ENCODE results near the gene PDCL3.

PDCL3 gene

DNA sequence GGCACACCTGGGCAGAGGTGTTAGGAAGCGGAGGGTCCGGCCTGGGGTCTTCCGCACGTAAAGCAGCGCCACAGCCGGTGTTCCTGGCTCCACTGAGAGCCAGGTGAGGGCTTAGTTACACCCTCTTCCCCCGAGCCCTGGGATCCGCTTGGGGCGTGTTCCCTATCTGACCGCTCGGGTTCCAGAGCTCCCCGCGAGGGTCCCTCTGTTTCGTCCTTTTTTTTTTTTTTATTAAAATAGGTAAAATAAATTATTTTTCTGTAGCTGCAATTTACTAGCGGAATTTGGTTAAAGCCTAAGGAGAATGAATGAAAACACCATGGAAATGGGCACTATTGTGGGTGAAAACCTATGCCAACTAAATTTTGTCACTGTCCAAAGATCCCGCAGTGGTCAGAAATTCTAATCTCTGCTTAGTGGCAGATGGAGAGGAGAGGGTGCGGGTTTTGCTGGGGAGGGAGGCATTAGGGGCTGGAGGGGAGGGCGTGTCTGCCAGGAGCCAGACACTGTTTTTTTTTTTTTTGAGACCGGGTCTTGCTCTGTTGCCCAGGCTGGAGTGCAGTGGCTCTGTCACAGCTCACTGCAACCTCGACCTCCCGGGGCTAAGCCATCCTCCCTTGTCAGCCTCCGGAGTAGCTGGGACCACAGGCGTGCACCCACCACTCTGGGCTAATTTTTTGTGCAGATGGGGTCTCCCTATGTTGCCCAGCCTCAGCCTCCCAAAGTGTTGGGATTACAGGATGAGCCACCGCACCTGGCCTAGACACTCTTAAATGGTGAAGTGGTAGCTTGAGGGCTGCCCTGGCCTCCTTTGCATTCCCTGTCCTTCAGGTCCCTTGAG, 834 bp downstream of the PDCL3 start:
- DNase-seq = no peak

GRCh38 chr2:100568989-100569388, 6.2 kb downstream of the PDCL3 start:
- DNase-seq = no peak

DNA sequence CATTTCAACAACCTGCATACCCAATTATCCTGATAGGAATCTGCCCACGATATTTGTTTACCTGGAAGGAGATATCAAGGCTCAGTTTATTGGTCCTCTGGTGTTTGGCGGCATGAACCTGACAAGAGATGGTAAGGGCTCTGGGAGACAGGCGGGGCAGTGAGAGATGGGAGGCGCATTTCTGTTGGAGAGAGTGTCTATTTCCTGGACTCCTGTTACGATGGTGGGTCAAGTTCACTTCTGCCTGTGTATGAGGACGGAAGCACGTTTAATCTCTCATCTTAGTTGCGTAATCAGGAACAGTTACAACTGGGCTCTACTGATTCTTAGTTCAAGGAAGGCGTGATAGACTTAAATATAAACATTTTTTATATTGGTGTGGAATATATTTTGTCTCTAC, 8.9 kb downstream of the PDCL3 start:
- DNase-seq = no peak

GRCh38 chr2:100577777-100578176, 15.0 kb downstream of the PDCL3 start:
- no peak for DNase-seq

DNA sequence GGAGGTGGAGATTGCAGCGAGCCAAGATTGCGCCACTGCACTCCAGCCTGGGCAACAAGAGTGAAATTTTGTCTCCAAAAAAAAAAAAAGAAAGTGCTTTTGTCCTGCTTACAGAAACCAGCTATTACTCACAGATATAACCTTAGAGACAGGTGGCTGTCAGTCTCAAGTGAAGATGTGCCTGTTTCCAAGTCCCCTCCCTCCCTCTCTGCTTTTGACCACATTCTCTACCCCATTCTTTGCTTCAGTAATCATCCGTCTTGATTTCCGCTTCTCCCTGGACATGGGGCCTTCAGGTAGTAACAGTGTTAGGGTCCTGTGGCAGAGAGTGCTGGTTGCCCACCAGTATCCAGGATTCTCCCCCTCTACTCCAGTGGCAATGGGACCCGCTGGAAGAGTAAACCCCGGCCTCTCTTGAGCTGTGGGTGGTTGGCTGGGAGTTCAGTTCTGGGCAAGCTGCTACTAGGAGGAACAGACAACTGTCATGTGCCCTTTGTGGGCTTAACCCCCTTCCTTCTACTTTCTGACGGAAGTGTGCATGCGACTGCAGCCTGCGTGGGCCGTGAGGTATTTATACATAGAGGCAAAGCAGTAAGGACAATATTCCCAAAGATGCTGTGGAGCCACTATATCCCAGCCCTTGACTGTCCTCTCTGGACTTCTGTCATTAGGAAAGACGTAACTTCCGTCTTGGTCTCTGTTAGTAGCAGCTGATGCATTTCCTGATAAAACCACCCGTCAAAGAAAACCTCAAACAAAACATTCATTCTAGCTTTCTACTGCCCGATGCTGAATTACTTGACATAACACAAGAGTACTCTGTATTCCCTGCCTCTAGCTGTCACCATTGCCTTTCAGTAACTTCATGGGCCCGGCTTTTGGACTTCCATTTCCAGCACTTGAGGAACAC, 17.8 kb downstream of the PDCL3 start:
- peak; percentile 74 for DNase-seq

DNA sequence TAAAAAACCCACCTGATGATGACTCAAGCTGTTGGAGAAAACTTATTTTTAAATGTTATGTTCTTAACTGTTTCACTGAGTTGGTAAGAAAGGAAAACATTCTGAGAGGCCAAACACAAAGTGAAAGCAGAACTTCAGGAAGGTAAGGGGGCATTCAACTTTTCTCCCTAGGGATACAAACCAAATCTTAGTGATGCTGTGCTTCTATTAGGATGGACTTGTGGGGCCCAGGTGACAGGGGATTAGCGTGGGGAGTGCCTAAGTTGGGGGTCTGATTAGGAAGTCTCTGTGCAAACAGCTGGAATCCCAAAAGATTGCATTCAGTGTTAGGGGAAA, 18.5 kb downstream of the PDCL3 start:
- no peak for DNase-seq

DNA sequence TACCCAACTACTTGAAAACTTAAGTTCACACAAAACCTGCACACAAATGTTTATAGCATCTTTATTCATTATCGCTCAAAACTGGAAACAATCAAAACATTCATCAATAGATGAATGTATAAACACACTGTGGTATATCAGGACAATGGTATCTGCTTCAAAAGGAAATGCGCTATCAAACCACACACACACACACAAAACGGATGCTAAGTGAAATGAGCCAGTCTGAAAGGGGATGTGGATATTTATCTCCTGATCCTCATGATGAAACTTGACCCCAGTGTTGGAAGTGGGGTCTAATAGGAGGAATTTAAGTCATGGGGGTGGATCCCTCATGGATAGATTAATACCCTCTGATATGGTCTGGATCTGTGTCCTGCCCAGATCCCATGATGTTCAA, 22.0 kb downstream of the PDCL3 start:
- DNase-seq = peak; percentile 36

DNA sequence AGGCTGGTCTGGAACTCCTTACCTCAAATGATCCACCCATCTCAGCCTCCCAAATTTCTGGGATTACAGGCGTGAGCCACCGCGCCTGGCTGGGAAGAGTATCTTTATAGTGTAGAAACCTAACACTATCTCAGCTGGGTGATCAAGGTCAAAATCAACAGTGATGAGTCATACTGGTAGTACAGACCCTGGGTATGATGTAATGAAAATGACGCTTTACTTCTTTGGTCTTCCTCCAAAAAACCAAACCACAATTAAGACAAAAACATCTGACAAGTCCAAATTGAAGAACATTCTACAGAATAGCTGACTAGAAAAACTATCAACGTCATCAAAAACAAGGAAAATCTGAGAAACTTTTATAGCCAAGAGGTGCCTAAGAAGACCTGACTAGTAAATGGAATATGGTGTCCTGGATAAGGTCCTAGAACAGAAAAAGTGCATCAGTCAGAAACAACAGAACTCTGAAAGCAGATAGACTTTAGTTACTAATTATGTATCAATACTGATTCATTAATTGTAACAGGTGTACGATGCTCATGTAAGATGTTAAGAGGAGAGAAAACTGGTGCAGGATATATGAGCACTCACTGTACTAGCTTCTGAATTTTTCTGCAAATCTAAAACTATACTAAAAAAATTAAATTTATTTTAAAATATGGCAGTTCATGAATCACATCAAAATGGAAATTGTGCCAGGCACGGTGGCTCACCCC, 25.4 kb downstream of the PDCL3 start:
- peak; percentile 67 for DNase-seq

- DNase-seq = no peak
Measured at GRCh38 chr2:100589527-100589926, 26.7 kb downstream of the PDCL3 start.

DNA sequence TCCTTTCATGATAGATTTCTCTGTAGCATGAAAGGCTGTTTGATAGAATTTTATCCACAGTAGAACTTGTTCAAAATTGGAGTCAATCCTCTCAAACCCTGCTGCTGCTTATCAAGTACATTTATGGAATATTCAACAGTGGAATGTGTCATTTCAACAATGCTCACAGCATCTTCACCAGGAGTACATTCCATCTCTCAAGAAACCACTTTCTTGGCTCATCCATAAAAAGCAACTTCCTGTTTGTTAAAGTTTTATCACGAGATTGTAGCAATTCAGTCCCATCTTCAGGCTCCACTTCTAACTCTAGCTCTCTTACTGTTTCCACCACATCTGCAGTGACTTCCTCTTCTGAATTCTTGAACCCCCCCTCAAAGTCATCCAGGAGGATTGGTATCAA, 29.4 kb downstream of the PDCL3 start:
- no peak for DNase-seq

- DNase-seq = no peak
Measured at GRCh38 chr2:100596465-100596864, 33.7 kb downstream of the PDCL3 start.

- DNase-seq = no peak
Measured at GRCh38 chr2:100599566-100599965, 36.8 kb downstream of the PDCL3 start.

GRCh38 chr2:100601661-100602060, 38.9 kb downstream of the PDCL3 start:
- DNase-seq = no peak

DNA sequence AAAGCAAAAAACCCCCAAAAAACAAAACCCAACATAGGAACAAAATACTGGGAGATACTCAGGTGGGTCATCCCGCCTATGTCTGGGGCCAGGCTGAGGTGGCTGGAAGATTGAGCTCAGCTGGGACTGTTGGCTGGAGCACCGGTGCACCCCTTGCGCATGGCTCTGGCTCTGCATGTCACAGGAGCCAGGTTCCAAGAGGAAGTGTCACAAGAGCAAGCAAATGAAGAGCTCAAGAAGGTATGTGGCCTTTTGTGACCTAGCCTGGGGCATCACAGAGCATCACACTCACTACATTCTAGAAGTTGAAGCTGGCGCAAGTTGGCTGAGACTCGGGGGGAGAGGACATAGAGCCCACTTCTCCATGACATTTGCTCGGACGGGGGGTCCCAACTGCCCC, 40.6 kb downstream of the PDCL3 start:
- DNase-seq = no peak

DNA sequence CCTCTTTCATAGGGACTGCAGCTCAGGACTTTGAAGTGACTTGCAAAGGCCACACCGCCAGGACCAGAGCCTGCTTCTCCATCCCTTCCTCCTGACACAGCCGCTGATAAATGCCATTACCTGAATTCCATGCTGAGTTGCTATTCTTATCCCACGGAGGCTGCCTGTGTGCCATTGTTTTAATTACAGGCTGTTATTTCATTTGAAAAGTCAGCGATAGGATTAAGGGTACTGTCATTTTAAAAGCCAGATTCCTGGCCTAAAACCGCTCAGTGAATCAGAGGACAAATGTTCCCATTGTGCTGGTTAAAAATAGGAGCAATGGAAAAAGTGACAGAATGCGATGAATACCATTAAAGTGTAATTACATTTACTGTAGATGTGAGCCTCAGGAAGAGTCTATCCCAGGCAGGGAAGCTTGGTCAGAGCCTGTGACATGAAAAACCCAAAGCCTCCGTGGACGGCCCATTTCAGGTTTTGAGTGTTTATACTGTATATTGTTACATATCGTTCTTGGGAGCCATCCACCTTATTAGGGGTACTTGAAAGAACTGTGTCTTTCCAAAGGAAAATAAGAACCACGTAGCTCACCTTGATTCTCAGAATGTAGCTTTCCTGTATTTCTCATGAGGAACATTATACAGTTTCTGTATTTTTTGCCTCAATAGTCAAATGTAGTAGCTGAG, 41.3 kb downstream of the PDCL3 start:
- no peak for DNase-seq

DNA sequence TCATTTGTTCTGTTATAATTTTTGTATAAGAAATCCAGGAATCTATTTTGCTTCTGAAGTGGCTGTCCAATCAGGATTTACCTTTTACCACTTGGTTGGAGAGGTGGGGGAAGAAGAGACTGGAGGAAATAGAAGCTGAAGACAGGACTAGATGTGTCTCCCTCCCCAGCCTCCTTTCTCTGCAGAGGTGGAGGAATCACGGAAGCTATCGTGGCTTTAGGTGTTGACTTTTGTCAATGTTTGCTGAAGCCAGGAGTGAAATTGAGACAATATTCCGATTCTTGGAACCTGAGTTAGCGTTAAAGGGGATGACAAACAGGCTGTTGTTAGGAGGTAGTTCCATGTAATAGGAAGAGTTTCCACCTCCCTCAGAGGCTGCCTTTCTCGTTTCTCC, 43.5 kb downstream of the PDCL3 start:
- DNase-seq = no peak

DNA sequence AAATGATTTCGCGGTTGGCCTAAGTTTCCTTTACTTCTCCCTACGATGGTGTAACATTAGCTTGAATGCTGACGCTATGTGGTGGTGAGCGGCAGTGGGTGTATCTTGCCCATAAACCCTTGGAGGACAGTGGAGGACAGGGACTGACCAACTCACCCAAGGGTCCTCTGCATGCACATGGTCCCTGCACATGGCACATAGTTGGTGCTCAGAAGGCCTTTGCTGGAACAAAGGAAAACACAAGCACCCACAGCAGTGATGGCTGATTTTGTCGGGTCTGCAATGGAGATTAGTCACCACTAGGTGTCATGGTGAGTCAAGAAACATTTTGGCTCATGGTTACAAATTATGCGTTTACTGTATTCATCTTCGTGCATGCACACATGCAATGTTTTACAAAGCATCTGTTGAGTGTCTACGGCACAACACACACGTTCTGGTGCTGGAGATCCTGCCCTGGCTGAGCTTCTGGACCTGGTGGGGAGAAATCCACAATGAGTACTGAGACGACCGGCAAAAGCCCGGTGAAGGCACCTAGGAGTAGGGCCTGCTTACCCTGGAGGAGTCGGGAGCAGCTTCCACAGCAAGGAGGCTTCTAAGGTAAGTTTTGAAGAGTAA, 44.0 kb downstream of the PDCL3 start:
- peak; percentile 57 for DNase-seq

- DNase-seq = peak; percentile 74
Measured at GRCh38 chr2:100610381-100610831, 47.6 kb downstream of the PDCL3 start.

DNA sequence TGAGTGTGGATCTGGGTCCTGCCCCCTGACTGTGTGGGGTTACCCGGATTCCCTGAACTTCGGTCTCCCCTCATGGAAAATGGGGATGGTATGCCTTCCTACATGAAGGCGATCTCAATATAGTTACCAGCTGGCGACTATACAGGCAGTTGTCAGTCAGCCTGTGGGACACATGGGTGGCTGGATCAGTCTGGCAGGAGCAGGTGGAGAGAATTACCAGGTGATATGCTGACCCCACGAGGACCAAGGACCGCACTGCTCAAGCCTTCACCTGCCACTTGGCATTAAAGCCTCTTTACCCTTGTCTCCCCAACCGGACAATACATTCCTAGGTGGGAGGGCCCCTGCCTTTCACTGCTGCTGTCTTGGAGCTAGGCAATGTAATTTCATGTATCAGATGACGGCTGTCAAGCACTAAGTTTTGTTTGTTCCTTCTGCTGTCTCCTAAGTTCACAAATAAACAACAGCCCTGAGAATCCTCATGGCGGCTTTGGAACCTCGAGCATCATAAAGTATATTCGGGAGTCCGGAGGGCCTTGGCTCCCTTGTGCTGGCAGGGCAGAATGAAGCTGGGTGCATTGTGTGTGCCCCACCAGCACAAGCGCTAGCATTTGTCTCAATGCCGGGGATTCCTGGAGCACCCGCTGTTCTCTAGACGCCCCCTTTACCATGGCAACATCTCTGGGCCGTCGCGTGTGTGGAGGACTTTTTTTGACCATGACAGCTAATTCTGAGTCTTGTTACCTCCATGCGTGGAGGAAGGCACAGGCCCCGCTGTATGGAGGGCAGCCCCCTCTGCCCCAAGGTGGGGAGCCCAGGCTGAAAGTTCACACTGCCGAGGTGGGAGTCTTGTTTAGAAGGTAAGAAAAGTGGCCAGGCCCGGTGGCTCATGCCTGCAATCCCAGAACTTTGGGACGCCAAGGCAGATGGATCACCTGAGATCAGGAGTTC, 48.6 kb downstream of the PDCL3 start:
- DNase-seq = no peak

DNA sequence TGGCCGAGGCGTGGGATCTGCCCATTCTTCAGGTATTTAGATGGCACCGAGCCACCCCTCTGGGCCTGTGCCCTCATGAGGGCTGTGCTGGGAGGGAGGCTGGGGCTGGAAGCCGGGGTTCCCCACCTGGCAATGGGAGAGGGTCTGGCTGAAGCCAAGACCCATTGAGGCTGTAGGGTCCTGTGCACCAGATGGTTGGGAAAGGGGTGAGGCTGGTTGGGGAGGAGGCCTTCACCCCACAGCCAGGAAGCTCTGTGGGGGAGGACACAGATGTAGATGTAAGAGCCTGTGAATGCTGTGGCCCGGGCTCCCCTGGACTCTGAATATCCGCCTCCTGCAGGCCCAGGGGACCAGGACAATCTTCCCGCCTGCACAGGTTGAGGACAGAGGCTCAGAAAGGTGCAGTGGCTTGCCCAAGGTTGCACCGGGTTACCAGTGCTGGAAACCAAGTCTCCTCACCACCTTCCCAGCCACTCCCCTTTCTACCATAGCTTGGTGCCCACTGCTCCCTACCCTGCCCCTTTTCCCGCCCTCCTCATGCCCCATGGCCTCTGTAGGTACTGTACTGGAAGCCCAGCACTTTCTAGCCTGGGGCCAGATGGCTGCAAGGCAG, 49.7 kb downstream of the PDCL3 start:
- DNase-seq = no peak

- no peak for DNase-seq
Measured at GRCh38 chr2:100613719-100614118, 50.9 kb downstream of the PDCL3 start.

Measured in CD4-positive, alpha-beta T cell treated with Interleukin-10 for 1 hour (primary cell).